WTC11 (cell line): ENCODE results near the gene GNA14. TPM values are rescaled to one million over a fixed set of nuclear protein-coding genes. Genes with fewer than 3 reads are reported as not detected.

Source experiments
- ATAC-seq: fragments of 200-7000 bp; cut with Tn5 transposase; 2 replicates; pipeline ENCODE4 v1.10.0; 2021; ENCODE audit warnings: mild to moderate bottlenecking, moderate library complexity
- CTCF ChIA-PET: fragments of 300-600 bp; sonication (Branson Sonifier 250); formaldehyde crosslinking; loops from one replicate; lab custom pipeline; 2021; ENCODE audit warnings: antibody characterized with exemption; lab: Charles Lee
- POLR2A ChIA-PET: fragments of 350-600 bp; sonication (Branson Sonifier 250); formaldehyde crosslinking; loops from one replicate; lab custom pipeline; 2021; ENCODE audit warnings: antibody characterized with exemption; lab: Charles Lee
- DNase-seq: peaks from one replicate; pipeline ENCODE4 v3.0.0; 2021; ENCODE audit warnings: low spot score
- H3K27ac Mint-ChIP-seq: 2 replicates; pipeline ENCODE4 v1.8.0; 2021; ENCODE audit warnings: mixed read lengths
- H3K27me3 Mint-ChIP-seq: 2 replicates; pipeline ENCODE4 v1.8.0; 2021; ENCODE audit warnings: low read depth, mild to moderate bottlenecking, moderate library complexity, mixed read lengths
- H3K36me3 Mint-ChIP-seq: 2 replicates; pipeline ENCODE4 v1.8.0; 2021; ENCODE audit warnings: mixed read lengths
- H3K4me1 Mint-ChIP-seq: 2 replicates; pipeline ENCODE4 v1.8.0; 2022; ENCODE audit warnings: mixed read lengths
- H3K4me3 Mint-ChIP-seq: 2 replicates; pipeline ENCODE4 v1.8.0; 2021; ENCODE audit warnings: mild to moderate bottlenecking, moderate library complexity, mixed read lengths
- H3K9me3 Mint-ChIP-seq: 2 replicates; pipeline ENCODE4 v1.8.0; 2021; ENCODE audit warnings: mixed read lengths
- ATF1 ChIP-seq: sonication (generic); formaldehyde crosslinking; IDR thresholded peaks from 2 replicates; pipeline ENCODE4 v1.8.1; 2023; ENCODE audit warnings: mild to moderate bottlenecking, moderate library complexity, missing genetic modification reagents
- CREM ChIP-seq: sonication (generic); formaldehyde crosslinking; IDR thresholded peaks from 2 replicates; pipeline ENCODE4 v1.8.1; 2022; ENCODE audit warnings: mild to moderate bottlenecking, missing genetic modification reagents, moderate library complexity
- EMX1 ChIP-seq: fragments of 250-450 bp; sonication (Bioruptor Pico); IDR thresholded peaks from 2 replicates; pipeline ENCODE4 v1.8.0; 2021; ENCODE audit warnings: mild to moderate bottlenecking
- HMGXB4 ChIP-seq: sonication (generic); formaldehyde crosslinking; IDR thresholded peaks from 2 replicates; pipeline ENCODE4 v1.8.1; 2023; ENCODE audit warnings: mild to moderate bottlenecking, moderate library complexity, missing genetic modification reagents
- IRF2 ChIP-seq: sonication (generic); formaldehyde crosslinking; IDR thresholded peaks from 2 replicates; pipeline ENCODE4 v1.8.0; 2022; ENCODE audit warnings: low read depth, missing genetic modification reagents, borderline replicate concordance
- NFATC4 ChIP-seq: fragments of 250-450 bp; sonication (Bioruptor Pico); IDR thresholded peaks from 2 replicates; pipeline ENCODE4 v1.9.0; 2021; ENCODE audit warnings: mild to moderate bottlenecking
- NR1H2 ChIP-seq: sonication (generic); formaldehyde crosslinking; IDR thresholded peaks from 2 replicates; pipeline ENCODE4 v1.9.0; 2021; ENCODE audit warnings: mild to moderate bottlenecking, moderate library complexity, missing genetic modification reagents
- NR2C2 ChIP-seq: sonication (generic); formaldehyde crosslinking; IDR thresholded peaks from 2 replicates; pipeline ENCODE4 v1.8.0; 2022; ENCODE audit warnings: mild to moderate bottlenecking, missing genetic modification reagents
- NR3C1 ChIP-seq: sonication (generic); formaldehyde crosslinking; conservative IDR thresholded peaks from 2 replicates; pipeline ENCODE4 v1.8.1; 2023; ENCODE audit warnings: low read depth, mild to moderate bottlenecking, missing genetic modification reagents
- PRDM15 ChIP-seq: sonication (generic); formaldehyde crosslinking; IDR thresholded peaks from 2 replicates; pipeline ENCODE4 v1.8.0; 2022; ENCODE audit warnings: missing genetic modification reagents
- PRRX2 ChIP-seq: fragments of 250-450 bp; sonication (Bioruptor Pico); IDR thresholded peaks from 2 replicates; pipeline ENCODE4 v1.8.0; 2021; ENCODE audit warnings: mild to moderate bottlenecking
- SMAD4 ChIP-seq: sonication (generic); formaldehyde crosslinking; IDR thresholded peaks from 2 replicates; pipeline ENCODE4 v1.8.0; 2022; ENCODE audit warnings: mild to moderate bottlenecking, missing genetic modification reagents
- TEAD1 ChIP-seq: sonication (generic); formaldehyde crosslinking; IDR thresholded peaks from 2 replicates; pipeline ENCODE4 v1.8.0; 2022; ENCODE audit warnings: mild to moderate bottlenecking, missing genetic modification reagents
- TP53 ChIP-seq: sonication (generic); formaldehyde crosslinking; IDR thresholded peaks from 2 replicates; pipeline ENCODE4 v1.8.1; 2023; ENCODE audit warnings: mild to moderate bottlenecking, missing genetic modification reagents
- ZNF138 ChIP-seq: sonication (generic); formaldehyde crosslinking; conservative IDR thresholded peaks from 2 replicates; pipeline ENCODE4 v1.8.1; 2022; ENCODE audit warnings: mild to moderate bottlenecking, moderate library complexity, missing genetic modification reagents
- ZNF317 ChIP-seq: sonication (generic); formaldehyde crosslinking; IDR thresholded peaks from 2 replicates; pipeline ENCODE4 v1.8.1; 2023; ENCODE audit warnings: low read depth, mild to moderate bottlenecking, moderate library complexity, missing genetic modification reagents, borderline replicate concordance
- total RNA-seq: library from RNA; stranded (reverse); gene quantifications from 3 replicates; pipeline ENCODE4 v1.2.3, GENCODE V29; 2021
- TF ChIP-seq, protein P1 (sequence below): sonication (generic); formaldehyde crosslinking; IDR thresholded peaks from 2 replicates; pipeline ENCODE4 v1.8.1; 2023; ENCODE audit warnings: mild to moderate bottlenecking, missing genetic modification reagents
- TF ChIP-seq, protein P2 (sequence below): sonication (generic); formaldehyde crosslinking; IDR thresholded peaks from 2 replicates; pipeline ENCODE4 v1.8.1; 2022; ENCODE audit warnings: low read depth, mild to moderate bottlenecking, moderate library complexity, missing genetic modification reagents, borderline replicate concordance

The GNA14 gene
- total RNA-seq, 1 experiment from 2014 or later = 26.7 TPM

DNA sequence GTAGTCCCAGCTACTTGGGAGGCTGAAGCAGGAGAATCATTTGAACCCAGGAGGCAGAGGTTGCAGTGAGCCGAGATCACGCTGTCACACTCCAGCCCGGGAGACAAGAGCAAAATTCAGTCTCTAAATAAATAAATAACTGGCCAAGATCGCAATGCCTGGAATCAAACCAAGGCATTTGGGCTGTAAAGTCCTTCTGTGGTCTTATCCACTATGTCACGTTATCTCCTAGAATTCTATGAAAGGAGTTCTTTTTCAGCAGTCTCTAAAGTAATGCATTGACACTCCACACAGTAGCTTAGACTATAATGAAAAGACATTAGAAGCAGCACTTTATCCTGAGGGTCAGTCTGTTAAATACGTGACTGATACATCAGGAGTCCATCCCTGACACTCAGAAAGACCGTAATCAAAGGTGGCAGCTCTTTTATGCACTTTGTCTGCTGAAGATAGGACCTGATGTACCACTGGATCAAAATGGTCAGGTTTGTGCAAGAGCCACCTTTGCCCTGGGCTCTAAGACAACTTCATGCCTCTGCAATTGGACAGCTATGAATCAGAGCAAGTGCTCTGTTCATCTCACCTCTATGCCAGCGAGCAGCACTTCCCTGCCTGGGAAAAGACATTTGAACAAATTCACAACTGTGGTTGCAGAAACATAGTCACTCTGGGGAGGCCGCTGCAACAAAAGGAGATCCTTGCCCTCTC lies 31.7 kb upstream of the GNA14 start (continued):
- no peak for TF ChIP-seq ATF1
- TF ChIP-seq ZNF138 (CRISPR knock-in tag) = no peak
- no peak for TF ChIP-seq EMX1 (CRISPR knock-in tag)
- no peak for TF ChIP-seq PRRX2 (CRISPR knock-in tag)
- TF ChIP-seq PRDM15 = no peak
- no peak for TF ChIP-seq TP53
- no peak for TF ChIP-seq CREM
- no peak for TF ChIP-seq ZNF317
- TF ChIP-seq, protein P1, sequence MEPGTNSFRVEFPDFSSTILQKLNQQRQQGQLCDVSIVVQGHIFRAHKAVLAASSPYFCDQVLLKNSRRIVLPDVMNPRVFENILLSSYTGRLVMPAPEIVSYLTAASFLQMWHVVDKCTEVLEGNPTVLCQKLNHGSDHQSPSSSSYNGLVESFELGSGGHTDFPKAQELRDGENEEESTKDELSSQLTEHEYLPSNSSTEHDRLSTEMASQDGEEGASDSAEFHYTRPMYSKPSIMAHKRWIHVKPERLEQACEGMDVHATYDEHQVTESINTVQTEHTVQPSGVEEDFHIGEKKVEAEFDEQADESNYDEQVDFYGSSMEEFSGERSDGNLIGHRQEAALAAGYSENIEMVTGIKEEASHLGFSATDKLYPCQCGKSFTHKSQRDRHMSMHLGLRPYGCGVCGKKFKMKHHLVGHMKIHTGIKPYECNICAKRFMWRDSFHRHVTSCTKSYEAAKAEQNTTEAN = no peak
- no peak for TF ChIP-seq IRF2 (CRISPR knock-in tag)
- no peak for TF ChIP-seq NR3C1
- TF ChIP-seq TEAD1 = no peak
- no peak for TF ChIP-seq NR2C2 (CRISPR knock-in tag)
- TF ChIP-seq, protein P2, sequence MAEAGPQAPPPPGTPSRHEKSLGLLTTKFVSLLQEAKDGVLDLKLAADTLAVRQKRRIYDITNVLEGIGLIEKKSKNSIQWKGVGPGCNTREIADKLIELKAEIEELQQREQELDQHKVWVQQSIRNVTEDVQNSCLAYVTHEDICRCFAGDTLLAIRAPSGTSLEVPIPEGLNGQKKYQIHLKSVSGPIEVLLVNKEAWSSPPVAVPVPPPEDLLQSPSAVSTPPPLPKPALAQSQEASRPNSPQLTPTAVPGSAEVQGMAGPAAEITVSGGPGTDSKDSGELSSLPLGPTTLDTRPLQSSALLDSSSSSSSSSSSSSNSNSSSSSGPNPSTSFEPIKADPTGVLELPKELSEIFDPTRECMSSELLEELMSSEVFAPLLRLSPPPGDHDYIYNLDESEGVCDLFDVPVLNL (CRISPR knock-in tag) = no peak
- TF ChIP-seq, all 79 proteins: peak for 0

DNA sequence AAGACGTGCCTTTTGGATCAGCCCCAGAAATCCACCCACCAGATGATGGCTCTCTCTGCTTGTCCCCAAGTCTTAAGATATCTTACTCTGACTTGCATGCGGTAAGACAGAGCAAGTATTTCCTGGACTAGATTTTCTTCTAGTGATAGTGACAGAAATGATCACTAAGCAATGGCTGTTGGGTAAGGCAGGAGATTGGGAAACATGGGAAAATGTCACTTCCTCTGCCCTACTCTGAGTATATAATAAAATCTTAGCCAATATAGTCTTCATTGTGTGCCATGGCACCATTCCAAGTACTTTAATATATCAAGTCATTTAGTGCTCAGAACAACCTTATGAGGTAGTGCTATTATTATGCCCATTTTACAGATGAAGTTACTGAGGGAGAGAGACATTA lies 31.0 kb upstream of the GNA14 start:
- H3K27me3 Mint-ChIP-seq = no peaks in the 10 kb centered on the region
- H3K4me3 Mint-ChIP-seq = no peak overlapping the region
- no peaks in the 10 kb centered on the region for H3K4me1 Mint-ChIP-seq
- POLR2A ChIA-PET = no interaction called here
- H3K36me3 Mint-ChIP-seq = peaks cover 13% of the 10 kb centered on the region
- no peak for ATAC-seq
- TF ChIP-seq NFATC4 (no peak), NR1H2 (CRISPR knock-in tag) (no peak), SMAD4 (CRISPR knock-in tag) (no peak), HMGXB4 (CRISPR knock-in tag) (no peak)
- no peak for DNase-seq
- no peak overlapping the region for H3K27ac Mint-ChIP-seq
- CTCF ChIA-PET = no interaction called here
- H3K9me3 Mint-ChIP-seq = peaks cover 13% of the 10 kb centered on the region
